GM18511 (cell line): ENCODE data around the gene NUTF2.
"Not testable (repeated sequence)": the region's sequence is repeated elsewhere in the genome, so short reads cannot be mapped to it uniquely, and the experiment has no call there.

Experiments used
- ATAC-seq: cut with Tn5 transposase; IDR thresholded peaks from one replicate; pipeline ENCODE4 v1.9.1; 2021; ENCODE audit warnings: mild to moderate bottlenecking, moderate library complexity; ENCODE audit not compliant: unreplicated experiment

The NUTF2 gene

DNA sequence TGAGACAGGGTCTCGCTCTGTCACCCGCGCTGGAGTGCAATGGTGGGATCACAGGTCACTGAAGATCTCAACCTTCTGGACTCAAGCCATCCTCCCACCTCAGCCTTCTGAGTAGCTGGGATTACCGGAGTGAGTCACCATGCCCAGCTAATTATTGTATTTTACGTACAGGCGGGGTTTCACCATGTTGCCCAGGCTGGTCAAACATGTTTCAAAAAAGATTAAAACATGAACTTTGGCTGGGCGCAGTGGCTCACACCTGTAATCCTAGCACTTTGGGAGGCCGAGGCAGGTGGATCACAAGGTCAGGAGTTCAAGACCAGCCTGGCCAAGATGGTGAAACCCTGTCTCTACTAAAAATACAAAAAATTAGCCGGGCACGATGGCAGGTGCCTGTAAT, 9.5 kb upstream of the NUTF2 start:
- not testable (repeated sequence) for ATAC-seq

DNA sequence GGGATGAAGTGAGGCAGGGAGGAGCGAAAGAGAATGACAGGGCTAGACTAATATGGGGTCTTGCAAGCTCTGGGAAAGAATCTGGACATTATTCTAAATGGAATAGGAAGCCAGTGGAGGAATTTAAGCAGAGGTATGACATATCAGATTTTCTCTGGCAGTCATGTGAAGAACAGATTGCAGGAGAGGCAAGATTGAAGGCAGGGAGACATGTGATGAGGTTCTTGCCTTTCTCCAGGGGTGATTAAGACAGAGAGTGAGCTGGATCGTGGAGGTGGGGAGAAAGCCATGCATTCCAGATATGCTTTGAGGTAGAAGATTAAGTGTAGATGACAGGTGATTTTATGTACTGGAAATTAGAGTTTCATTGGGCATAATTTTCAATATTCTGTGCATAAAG, 8.9 kb upstream of the NUTF2 start:
- no peak for ATAC-seq

DNA sequence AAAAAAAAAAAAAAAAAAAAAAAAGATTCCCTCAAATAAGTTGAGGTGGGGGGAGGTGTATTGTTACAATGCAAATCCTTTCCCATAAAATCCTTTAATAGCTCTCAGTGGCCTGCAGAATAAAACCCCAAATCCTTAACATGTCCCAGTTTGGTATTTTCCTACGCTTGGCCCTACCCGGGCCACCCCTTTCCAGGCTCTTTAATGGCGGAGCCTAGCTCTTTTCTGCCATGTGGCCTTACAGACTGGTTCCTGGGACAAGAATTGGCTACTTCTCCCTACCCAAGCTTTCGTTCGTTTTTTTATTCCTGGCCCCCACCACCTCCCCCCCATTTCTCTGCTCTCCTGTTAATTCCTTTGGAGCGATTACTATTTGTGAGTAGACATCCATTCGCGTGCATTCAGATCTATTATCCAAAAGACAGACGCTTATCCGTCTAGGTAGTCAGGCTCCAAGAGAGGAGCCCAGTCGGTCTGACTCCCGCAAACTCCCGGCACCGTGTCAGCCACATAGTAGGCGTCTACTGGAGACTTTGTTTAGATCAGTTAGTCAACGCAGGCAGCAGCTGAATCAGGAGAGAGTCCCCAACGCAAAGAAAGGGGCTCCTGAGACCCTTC, 5.4 kb upstream of the NUTF2 start:
- no peak for ATAC-seq

DNA sequence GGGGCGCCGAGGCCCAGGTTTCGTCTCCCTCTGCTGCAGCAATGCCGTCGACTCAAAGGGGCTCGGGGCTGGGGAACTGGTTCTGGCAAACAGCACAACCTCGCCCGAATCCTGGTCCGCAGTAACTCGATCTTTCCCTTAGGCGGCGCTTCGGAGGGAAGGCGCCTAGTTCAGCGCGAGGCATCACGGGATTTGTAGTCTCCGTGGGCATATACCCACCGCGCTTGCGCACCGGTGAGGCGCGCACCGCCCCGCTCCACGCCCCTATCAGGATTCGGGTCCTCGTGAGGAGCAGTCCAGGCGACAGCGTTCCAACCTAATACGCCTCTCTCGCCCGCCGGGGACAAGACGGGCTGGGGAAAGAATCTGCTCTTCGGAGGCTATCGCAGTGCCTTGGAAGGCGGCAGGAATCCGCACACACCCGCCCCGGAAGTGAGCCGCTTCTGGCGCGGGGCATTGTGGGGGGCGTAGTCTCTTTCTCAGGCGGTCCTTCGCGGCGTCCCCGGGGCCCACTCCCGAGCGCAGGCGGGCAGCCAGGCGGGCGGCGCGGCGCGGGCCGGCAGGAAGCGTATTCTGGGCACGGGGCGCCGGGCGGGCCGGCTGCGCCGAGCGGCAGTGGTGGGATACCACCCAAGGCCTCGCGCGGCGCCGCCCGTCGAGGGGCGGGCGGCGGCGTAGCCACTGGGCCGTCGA, 4.8 kb upstream of the NUTF2 start, which contains the start of gene THAP11:
THAP11 (plus strand) TSS at position 505 of the 693 bp plus-strand sequence. CDS start 235 bp downstream, outside the sequence.
- peak; percentile 49 for ATAC-seq

DNA sequence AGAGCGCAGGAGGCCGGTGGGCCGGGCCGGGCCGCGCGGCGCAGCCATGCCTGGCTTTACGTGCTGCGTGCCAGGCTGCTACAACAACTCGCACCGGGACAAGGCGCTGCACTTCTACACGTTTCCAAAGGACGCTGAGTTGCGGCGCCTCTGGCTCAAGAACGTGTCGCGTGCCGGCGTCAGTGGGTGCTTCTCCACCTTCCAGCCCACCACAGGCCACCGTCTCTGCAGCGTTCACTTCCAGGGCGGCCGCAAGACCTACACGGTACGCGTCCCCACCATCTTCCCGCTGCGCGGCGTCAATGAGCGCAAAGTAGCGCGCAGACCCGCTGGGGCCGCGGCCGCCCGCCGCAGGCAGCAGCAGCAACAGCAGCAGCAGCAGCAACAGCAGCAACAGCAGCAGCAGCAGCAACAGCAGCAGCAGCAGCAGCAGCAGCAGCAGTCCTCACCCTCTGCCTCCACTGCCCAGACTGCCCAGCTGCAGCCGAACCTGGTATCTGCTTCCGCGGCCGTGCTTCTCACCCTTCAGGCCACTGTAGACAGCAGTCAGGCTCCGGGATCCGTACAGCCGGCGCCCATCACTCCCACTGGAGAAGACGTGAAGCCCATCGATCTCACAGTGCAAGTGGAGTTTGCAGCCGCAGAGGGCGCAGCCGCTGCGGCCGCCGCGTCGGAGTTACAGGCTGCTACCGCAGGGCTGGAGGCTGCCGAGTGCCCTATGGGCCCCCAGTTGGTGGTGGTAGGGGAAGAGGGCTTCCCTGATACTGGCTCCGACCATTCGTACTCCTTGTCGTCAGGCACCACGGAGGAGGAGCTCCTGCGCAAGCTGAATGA, 4.0 kb upstream of the NUTF2 start:
- peak; percentile 14 for ATAC-seq

DNA sequence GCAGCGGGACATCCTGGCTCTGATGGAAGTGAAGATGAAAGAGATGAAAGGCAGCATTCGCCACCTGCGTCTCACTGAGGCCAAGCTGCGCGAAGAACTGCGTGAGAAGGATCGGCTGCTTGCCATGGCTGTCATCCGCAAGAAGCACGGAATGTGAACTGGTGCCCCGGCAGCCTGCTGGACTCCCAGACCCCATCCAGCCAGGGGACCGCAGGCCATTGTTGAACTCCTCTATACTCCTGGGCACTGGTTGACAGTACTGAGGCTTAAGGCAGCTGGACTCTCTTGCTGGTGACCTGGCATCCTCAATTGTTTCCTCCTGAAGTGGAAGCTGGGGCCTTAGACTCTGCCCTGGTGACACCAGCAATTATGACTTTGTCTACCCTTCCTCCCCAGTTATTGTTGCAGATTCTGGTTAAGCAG, 3.4 kb upstream of the NUTF2 start:
- ATAC-seq: no peak

DNA sequence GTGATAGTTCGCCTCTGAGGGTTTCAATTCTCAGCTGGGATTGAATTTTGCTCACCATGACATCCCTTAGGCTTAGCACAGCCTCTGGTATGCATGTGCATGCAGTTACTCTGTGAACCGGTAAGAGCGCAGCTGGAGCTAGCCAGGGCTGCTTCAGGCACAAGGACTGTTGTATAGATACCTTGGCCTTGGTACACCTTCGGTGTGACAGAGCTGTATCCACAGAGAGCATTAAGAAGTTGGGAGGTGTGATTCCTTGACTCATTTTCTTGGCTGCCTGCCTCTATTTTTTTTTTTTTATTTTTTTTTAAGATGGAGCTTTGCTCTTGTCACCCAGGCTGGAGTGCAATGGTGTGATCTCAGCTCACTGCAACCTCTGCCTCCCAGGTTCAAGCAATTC, 2.2 kb upstream of the NUTF2 start:
- ATAC-seq: no peak

DNA sequence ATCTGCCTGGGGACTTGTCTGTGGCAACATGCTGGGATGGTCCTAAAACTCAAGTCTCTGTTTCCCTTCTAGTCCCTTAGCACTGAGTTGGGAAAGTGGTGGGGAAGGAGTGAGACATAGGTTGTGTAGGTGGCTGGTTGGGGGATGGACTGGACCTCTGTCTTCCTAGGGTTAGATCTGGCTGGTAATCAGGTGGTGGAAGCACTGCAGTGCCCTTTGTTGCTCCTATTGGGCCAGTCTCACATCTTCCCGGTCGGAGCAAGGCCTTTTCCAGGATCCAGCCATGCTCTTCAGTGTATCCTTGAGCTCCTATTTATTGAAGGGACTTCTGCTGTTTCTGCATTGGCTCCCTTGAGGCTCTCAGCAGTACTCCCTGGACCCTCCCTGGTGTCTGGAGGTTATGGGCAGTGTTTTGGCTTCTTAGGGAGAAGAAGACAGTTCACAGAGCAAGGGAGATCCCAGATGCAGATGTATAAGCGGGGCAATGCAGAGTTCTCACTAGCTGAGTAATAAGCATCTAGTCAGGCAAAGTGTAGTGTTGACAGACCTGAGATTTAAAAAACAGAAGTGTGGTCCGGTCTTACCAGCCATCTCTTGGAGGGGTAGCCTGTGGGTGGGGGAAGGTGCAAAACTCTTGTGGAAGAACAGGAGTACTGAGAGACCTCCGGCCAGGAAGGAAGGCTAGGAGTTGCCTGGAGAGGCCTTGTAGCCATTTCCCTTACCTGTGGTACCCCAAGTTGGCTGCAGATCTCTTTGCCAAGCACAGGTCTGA, 1.3 kb upstream of the NUTF2 start:
- ATAC-seq: no peak

DNA sequence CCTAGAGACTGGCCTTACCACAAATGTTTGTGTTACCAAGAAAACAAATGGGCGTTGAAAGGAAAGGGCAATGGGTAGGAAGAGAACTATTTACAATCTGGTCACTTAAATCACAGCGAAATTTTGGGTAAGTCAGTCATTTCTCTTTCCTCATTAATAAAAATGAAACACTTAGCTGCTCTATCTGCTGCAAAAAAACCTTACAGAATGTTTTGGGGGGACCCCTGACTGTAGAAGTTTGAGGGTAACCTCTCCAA, 742 bp upstream of the NUTF2 start:
- no peak for ATAC-seq

DNA sequence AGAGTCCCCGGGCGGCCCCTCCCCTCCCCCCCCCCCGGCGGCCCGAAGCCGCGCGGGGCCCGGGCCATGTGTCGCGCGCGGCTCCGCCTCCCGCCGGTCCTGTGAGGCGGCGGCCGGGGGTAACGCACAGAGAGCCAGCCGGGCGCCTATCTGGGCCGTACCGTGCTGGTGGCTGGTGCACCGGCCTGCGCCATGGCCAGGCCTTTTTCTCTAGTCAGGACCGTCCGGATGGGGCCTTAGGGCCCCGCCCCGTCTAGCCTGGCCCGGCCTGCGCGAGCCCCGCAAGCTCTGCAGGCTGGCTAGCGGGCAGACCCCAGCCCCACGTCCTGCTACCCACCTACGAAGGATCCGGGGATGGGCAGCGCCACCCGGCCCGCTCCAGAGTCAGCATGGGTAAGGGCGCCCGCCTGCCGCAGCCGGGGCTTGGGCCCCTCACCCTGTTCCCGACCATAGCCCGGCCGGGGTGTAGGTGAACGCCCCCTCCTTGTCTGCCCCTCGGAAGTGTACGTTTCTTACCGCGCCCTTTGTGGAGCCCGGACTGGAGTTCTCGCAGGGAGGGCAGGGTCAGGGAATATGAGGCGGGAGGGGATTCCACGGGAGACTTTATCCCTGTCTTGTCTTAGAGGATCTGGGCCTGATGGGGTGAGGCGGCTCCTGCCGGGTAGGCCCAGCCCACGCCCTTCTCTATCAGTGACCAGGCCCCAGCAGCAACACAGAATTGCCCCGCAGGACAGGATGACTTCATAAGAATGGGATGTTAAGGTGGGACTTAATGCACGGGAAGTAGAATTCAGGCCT, 530 bp downstream of the NUTF2 start, which contains the start of gene CENPT:
CENPT (minus strand) TSS at position 630 of the 798 bp plus-strand sequence. CDS start 13,834 bp downstream, outside the sequence.
- peak; percentile 51 for ATAC-seq

DNA sequence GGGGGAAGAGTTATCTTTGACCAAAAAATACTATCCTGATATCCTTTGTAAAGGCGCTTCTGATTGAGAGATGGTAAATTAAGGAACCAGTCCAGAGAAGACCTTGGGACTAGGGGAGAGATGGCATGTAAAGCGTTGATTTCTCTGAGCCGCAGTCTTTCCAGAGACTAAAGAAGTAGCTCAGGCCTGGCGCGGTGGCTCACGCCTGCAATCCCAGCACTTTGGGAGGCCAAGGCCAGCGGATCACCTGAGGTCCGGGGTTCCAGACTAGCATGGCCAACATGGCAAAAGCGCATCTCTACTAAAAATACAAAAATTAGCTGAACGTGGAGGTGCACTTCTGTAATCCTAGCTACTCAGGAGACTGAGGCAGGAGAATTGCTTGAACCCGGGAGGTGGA, 1.4 kb downstream of the NUTF2 start:
- ATAC-seq: no peak

DNA sequence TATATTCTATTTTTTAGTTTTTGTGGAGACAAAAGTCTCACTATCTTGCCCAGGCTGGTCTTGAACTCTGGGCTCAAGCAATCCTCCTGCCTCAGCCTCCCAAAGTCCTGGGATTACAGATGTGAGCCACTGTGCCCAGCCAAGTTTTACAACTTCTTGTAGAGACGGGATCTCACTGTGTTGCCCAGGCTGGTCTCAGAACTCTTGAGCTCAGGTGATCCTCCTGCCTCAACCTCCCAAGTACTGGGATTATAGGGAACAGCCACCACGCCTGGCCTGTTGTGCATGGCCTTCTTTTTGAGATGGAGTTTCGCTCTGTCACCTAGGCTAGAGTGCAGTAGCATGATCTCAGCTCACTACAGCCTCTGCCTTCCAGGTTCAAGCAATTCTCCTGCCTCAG, 6.9 kb downstream of the NUTF2 start:
- no peak for ATAC-seq

DNA sequence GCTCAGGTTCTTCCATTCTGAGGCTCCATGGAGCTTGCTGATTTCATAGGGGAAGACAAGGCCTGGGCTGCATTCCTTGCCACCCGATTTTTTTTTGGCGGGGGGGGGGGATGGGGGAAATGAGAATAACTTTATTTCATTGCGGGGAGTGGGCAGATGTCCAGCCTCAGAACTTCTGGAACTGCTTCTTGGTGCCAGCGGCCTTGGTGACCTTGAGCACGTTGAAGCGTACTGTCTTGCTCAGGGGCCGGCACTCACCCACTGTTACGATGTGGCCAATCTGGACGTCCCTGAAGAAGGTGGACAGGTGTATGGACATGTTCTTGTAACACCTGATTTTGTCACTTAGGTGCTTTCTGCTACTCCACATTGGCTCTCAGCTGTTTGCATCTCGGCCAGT, 9.1 kb downstream of the NUTF2 start:
- no peak for ATAC-seq

DNA sequence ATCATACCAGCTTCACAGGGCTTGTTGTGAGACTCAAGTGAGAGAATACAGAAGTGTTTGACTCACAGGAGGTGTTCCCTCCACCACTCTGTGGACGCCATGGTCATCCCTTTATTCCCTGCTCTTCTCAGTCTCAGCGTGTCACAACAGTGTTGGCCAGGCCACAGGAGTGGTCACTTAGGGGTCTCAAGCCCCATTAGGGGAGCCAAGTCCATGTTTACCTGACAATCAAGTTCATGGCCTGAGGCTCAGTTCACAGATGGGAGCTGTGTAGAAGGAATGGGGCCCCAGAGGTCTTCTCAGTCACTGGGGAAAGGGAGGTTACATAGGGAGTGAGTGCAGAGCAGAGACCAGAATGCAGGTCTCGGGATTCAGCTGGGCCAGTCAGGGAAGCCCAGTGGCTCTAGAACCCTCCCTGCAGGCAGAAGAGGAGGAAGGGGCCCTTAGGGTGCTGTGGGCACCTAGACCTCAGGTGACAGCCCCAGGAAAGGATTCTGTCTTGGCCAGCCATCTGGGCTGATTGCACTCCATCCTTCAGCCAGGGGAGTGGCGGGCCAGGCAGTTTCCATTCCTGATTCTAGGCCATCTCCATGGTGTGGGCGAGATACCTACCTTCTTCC, 10.3 kb downstream of the NUTF2 start:
- ATAC-seq: no peak

DNA sequence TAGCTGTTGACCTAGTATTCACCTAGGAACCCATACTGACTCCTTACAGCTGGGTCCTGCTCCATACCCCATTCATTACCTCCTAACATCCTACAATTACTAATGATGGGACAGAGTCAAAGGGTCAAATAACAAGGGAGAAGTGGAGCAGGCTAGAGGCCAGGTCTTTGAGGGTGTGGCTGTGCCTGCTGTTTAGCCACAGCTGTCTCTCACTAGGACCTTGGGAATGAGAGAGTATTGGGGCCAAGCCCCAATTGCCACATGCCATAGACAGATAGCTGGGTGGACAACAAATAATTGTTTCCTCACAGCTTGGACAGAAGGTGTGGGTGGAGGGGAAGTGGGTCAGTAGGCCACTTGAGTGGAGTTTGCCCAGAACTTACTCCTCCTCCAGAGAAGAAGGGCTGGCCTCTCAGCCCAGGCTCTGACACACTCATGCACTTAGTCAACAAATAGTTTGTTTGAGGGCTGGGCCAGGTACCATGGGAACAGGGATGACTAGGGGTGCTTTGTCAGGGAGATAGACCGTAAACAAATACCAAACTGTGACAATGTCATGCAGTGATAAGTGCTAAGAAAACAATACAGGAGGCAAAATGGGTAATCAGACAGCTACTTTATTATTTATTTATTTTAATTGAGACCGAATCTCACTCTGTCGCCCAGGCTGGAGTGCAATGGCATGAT, 11.0 kb downstream of the NUTF2 start:
- ATAC-seq: no peak

DNA sequence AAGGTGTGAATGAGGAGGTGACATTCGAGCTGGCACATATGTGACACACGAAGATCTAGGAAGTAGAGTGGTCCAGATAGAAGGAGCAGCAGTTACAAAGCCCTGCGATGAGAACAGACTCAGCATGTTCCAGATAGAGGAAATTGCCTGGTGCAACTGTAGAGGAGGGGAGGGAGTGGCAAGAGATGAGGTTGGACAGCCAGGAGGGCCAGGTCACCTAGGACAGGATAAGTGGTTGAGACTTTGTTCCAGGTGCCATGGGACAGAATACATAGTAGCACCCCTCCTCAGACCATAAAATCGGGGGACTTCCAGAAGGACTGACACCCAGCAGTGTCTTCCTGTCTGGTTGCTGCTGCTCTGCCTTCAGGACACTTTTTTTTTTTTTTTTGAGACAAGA, 11.8 kb downstream of the NUTF2 start:
- ATAC-seq: no peak

DNA sequence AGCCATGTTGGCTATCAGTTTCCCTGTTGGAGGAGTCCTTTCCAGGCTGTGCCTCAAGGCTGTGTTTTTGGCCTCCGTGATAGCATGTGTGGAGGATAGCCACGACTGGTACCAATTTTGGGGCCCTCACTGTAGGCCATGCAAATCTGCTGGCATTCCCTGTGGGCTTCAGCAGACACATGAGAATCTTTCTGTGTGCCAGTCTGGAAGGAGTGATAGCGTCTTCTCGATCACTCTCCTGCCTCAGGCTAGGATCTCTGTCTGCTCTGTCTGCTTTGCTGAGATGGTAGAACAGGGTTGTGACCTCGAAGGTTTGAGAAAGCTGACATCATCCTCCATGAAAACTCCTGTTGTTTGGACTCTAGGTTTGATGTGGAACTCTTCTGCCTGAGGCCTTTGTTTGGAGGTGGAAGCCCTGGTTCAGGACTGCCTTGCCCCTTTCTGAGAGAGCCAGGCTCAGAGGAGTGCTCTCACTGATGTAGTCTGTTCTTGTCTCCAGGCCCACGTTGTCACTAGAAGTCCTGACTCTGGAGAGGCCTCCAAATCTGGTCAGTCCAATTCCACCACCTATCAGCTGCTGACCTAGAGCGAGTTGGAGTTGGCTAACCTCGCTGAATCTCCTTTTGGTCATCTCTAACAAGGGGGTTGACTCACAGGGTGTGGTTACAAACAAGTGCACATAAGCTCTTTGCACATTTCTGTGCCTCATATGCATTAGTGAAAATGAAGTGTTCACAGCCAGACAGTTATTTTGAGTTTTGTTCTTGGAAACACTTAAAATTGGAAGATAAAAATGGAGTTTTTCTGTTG, 14.1 kb downstream of the NUTF2 start:
- ATAC-seq: no peak

DNA sequence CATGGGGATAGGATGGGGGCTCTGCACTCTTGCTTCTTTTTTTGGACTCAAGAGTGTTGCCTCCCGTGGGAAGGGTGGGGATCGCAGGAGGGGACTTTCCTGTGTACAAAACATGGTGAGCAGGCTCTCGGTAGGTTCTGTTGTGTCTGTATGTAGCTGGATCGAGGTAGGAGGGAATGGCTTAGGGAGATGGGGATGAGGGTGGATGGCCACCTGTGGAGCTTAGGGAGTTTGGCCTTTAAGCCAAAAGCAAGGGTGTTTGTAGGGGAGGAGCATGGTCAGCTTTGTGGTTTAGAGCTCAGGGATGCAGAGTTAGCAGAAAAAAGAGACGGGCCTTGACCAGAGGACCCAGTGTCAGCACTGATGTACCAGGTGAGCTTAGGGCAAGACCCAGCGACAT, 15.1 kb downstream of the NUTF2 start:
- ATAC-seq: no peak
